BE2C (cell line): Measurements from ENCODE around the gene DIPK1B.

Source experiments
- DNase-seq: peaks from one replicate; pipeline ENCODE4 v3.0.0-alpha.2; 2020
- H3K27me3 ChIP-seq: fragments of 250-450 bp; sonication (Bioruptor Pico); 2 replicates; pipeline ENCODE4 v1.5.1; 2020; ENCODE audit warnings: mild to moderate bottlenecking
- H3K36me3 ChIP-seq: fragments of 250-450 bp; sonication (Bioruptor Pico); 2 replicates; pipeline ENCODE4 v1.5.1; 2020; ENCODE audit warnings: mild to moderate bottlenecking
- H3K4me1 ChIP-seq: fragments of 250-450 bp; sonication (Bioruptor Pico); 2 replicates; pipeline ENCODE4 v1.5.1; 2020
- H3K4me3 ChIP-seq: 2 replicates; pipeline ENCODE4 v1.5.1; 2011; ENCODE audit warnings: low read depth, low read length
- H3K9me3 ChIP-seq: fragments of 250-450 bp; sonication (Bioruptor Pico); 2 replicates; pipeline ENCODE4 v1.5.1; 2020
- TF ChIP-seq, protein P1 (sequence below): IDR thresholded peaks from 2 replicates; pipeline ENCODE4 v1.5.1; 2012; ENCODE audit warnings: mild to moderate bottlenecking, low read depth, low read length

The DIPK1B gene

DNA sequence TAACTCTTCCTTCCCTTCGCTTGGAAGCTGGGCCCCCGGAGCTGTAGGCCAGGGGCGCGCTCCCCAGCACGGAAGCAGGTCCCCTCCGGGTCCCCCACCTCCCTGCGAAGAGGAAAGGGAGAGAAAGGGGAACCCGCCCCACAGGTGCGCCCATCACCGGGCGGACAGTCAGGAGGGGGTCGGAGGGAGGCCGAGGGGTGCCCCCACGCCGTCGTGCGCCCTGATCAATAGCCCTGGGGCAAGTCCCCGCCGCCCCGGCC, 25.9 kb upstream of the DIPK1B start:
- no peaks in the 10 kb centered on the region for H3K9me3 ChIP-seq
- H3K27me3 ChIP-seq, result no peaks in the 10 kb centered on the region
- no peak for DNase-seq
- H3K4me1 ChIP-seq, result peaks cover 6% of the 10 kb centered on the region
- H3K4me3 ChIP-seq, result peak overlapping the region; percentile 63
- TF ChIP-seq, protein P1, sequence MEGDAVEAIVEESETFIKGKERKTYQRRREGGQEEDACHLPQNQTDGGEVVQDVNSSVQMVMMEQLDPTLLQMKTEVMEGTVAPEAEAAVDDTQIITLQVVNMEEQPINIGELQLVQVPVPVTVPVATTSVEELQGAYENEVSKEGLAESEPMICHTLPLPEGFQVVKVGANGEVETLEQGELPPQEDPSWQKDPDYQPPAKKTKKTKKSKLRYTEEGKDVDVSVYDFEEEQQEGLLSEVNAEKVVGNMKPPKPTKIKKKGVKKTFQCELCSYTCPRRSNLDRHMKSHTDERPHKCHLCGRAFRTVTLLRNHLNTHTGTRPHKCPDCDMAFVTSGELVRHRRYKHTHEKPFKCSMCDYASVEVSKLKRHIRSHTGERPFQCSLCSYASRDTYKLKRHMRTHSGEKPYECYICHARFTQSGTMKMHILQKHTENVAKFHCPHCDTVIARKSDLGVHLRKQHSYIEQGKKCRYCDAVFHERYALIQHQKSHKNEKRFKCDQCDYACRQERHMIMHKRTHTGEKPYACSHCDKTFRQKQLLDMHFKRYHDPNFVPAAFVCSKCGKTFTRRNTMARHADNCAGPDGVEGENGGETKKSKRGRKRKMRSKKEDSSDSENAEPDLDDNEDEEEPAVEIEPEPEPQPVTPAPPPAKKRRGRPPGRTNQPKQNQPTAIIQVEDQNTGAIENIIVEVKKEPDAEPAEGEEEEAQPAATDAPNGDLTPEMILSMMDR, result no peak
- no peaks in the 10 kb centered on the region for H3K36me3 ChIP-seq

DNA sequence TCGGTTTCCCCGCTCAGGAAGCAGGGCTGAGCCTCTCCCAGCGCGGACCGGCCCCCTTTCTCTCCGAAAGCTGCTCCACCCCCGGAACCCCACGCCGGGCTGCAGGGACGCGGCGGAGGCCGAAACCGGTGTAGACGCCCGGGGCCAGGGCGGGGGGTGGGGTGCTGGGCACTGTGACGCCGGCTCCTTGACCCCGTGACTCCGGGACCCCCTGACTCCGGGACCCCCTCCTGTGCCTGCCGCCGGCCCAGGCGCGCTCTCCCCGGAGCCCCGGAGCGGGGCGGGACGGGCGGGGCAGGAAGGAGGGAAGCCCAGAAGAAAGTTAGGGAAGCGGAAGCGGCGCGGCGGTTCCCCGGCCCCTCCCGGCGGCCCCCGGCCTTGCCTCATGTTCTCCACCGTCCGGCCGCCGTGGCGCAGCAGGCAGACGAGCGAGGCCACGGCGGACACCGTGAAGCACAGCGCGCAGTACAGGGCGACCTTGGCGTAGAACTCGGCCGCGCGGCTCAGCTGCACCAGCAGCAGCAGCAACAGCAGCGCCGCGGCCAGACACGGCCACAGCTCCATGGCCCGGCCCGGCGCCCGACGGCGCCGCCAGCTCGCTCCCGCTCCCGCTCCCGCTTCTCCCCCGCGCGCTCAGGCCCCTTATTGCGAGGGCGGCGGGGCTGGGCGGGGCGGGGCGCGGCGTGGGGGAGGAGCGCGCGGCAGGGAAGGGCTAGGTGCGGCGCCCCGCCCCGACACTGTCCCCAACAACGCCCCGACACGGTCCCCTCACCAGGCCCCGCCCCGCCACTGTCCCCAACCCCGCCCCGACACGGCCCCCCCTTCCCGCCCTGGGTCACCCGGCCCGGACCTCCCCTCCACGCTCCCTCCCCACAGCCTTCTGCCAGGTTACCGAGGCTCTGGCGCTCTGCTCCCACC, 25.3 kb upstream of the DIPK1B start, which contains the start of gene AGPAT2:
TSS of gene AGPAT2 (minus strand) at position 664 of the 918 bp plus-strand sequence. CDS start at position 564, 100 bp downstream.
- Histone ChIP-seq H3K36me3 (no peaks in the 10 kb centered on the region), H3K4me3 (peak within 1 kb of the TSS; percentile 63), H3K9me3 (no peaks in the 10 kb centered on the region), H3K27me3 (no peaks in the 10 kb centered on the region), H3K4me1 (peaks cover 6% of the 10 kb centered on the region)
- TF ChIP-seq, protein P1, result no peak
- peak; percentile 84 for DNase-seq

DNA sequence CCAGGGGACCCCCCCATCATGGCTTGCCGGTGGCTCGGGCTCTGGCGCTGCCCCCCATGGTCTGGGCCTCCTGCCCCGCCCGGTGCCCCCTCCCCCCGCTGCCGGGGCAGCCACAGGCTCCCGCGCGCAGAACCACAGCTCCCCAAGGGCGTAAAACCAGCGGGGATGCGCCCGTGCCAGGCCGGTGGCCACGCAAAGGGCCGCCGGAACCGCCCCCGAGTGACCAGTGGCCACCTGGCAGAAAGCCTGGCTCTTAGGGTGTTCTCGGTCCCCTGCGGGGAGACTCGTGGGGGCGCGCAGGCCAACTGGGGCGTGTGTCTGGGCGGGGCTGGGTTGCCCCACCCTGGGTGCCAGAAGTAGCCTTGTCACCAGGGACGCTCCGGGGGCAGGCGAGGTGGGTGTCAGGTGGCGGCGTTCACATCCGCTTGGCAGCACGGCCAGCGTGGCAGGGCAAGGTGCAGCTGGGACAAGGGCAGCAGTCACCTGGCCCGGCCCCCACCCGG, 24.6 kb upstream of the DIPK1B start:
- TF ChIP-seq, protein P1, result no peak
- no peak for DNase-seq
- H3K27me3 ChIP-seq, result no peaks in the 10 kb centered on the region
- peaks cover 6% of the 10 kb centered on the region for H3K4me1 ChIP-seq
- no peaks in the 10 kb centered on the region for H3K9me3 ChIP-seq
- no peaks in the 10 kb centered on the region for H3K36me3 ChIP-seq
- H3K4me3 ChIP-seq, result no peak overlapping the region

DNA sequence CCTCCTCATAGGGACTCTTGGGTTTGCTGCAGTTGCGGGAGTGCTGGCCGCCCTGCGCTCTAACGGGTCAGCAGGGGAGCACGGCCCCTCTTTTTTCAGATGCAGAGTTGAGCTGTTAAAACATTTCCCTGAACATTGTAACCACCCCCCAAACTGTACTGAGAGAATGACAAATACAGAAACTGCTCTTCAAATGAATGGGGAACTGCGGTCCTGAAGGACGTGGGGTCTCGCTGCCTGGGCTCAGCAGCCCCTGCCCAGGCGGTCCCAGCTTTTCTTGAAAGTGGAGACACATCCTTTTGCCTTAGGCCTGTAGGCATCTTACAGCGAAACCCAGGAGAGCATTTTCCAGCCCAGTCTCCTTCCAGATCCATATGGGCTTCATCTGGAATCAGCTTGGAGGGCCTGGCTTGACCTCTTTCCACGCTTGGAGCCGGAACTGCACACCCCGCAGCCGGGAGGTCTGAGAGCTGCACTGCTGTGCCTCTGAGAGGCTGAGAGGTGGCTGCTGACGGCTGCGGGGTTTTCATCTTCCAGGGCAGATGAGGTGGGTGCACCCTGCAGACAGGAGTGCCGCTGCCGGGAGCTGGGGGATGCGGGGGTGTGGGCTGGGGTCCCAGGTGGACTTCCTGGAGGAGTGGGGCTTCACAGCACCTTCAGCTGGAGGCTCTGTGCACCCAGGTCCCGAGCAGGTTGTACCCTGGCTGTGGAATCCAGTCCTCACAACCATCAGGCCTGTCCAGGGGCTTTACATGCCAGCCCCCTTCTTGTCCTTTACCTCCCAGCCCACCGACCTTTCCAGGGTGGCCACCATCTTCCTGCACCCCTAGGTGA, 23.9 kb upstream of the DIPK1B start:
- Histone ChIP-seq H3K4me3 (no peak overlapping the region), H3K36me3 (no peaks in the 10 kb centered on the region), H3K9me3 (no peaks in the 10 kb centered on the region), H3K4me1 (peaks cover 6% of the 10 kb centered on the region), H3K27me3 (no peaks in the 10 kb centered on the region)
- TF ChIP-seq, protein P1, result no peak
- no peak for DNase-seq

DNA sequence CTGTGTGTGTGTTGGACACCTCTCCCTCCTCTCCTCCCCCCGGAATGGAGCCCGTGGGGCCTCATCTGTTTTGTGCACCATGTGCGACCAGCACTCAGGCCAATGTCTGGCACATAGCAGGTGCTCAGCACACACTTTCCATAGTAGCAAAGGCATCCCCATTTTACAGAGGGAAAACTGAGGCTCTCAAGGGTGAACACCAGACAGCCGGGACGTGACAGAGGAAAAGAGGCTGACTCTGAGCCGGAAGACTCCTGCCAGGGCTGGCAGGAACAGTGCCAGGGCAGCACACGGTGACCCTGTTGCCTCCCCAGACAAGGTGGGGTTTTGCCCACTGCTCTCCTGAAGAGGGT, 23.3 kb upstream of the DIPK1B start:
- Histone ChIP-seq H3K4me1 (peaks cover 6% of the 10 kb centered on the region), H3K36me3 (no peaks in the 10 kb centered on the region), H3K9me3 (no peaks in the 10 kb centered on the region), H3K27me3 (no peaks in the 10 kb centered on the region), H3K4me3 (no peak overlapping the region)
- DNase-seq, result no peak
- TF ChIP-seq, protein P1, result no peak
